Effector memory CD4-positive, alpha-beta T cell (primary cell): ENCODE data around the gene MRC2.
"Not testable (repeated sequence)": the region's sequence is repeated elsewhere in the genome, so short reads cannot be mapped to it uniquely, and the experiment has no call there.

ENCODE experiments used
- DNase-seq, 3 donors: peaks; one replicate each; pipeline ENCODE4 v3.0.0-alpha.2; 2020
- H3K27ac ChIP-seq: 2 replicates; pipeline ENCODE4 v1.7.0; 2013; ENCODE audit warnings: mild to moderate bottlenecking, low read length, moderate library complexity; ENCODE audit not compliant: insufficient read depth, poor library complexity, severe bottlenecking
- H3K27me3 ChIP-seq: replicated peaks from 2 replicates; pipeline ENCODE4 v1.7.0; 2013; ENCODE audit warnings: mild to moderate bottlenecking, low read length; ENCODE audit not compliant: insufficient read depth, control insufficient read depth, poor library complexity, severe bottlenecking
- H3K36me3 ChIP-seq: 2 replicates; pipeline ENCODE4 v1.7.0; 2013; ENCODE audit warnings: mild to moderate bottlenecking, low read length, moderate library complexity; ENCODE audit not compliant: control insufficient read depth, insufficient read depth
- H3K4me1 ChIP-seq: 2 replicates; pipeline ENCODE4 v1.7.0; 2013; ENCODE audit warnings: low read length, mild to moderate bottlenecking; ENCODE audit not compliant: control insufficient read depth, insufficient read depth, poor library complexity, severe bottlenecking
- H3K4me3 ChIP-seq: 2 replicates; pipeline ENCODE4 v1.7.0; 2013; ENCODE audit warnings: low read length, low read depth, mild to moderate bottlenecking; ENCODE audit not compliant: insufficient read depth, poor library complexity, severe bottlenecking
- H3K9me3 ChIP-seq: 2 replicates; pipeline ENCODE4 v1.7.0; 2013; ENCODE audit warnings: mild to moderate bottlenecking, low read length, moderate library complexity; ENCODE audit not compliant: control insufficient read depth

MRC2 gene

DNA sequence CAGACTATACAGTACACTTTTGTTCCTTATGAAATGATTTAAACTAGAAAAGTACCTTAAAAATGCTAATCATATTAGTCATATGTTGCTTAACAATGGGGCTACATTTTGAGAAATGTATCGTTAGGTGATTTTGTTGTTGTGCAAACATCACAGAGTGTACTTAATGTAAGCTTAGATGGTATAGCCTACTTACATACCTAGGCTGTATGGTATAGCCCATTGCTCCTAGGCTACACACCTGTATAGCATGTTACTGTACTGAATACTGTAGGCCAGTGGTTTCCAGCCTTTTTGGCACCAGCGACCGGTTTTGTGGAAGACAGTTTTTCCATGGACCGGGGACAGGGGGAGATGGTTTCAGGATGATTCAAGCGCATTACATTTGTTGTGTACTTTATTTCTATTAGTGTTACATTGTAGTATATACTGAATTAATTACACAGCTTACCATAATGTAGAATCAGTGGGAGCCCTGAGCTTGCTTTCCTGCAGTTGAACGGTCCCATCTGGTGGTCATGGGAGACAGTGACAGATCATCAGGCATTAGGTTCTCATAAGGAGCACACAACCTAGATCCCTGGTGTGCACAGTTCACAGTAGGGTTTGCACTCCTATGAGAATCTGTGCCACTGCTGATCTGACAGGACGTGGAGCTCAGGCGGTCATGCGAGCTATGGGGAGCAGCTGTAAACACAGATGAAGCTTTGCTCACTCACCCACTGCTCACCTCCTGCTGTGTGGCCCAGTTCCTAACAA lies 35.0 kb upstream of the MRC2 start:
- Histone ChIP-seq H3K27ac (no peak overlapping the region), H3K4me1 (no peaks in the 10 kb centered on the region), H3K4me3 (no peak overlapping the region), H3K9me3 (no peaks in the 10 kb centered on the region), H3K27me3 (no peaks in the 10 kb centered on the region), H3K36me3 (peaks cover 34% of the 10 kb centered on the region)
- DNase-seq, result no peak

DNA sequence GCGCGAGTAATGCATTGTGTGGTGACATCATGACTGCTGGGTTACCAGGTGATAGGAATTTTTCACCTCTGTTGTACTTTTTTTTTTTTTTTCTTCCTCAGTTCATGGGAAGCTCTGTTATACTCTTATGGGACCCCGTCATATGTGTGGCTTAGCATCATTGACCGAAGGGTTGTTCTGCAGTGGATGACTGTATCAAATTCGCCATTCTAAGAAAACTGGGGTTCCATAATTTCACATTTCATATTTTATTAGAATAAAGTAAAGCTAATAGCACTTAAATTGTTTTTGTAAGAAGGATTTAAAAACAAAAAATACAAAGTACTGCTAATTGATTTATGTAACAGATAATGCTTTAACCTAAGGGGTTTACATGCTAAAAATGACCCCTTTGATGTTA lies 32.0 kb upstream of the MRC2 start:
- Histone ChIP-seq H3K9me3 (no peaks in the 10 kb centered on the region), H3K4me3 (no peak overlapping the region), H3K27me3 (no peaks in the 10 kb centered on the region), H3K4me1 (no peaks in the 10 kb centered on the region), H3K36me3 (peaks cover 42% of the 10 kb centered on the region), H3K27ac (no peak overlapping the region)
- no peak for DNase-seq

DNA sequence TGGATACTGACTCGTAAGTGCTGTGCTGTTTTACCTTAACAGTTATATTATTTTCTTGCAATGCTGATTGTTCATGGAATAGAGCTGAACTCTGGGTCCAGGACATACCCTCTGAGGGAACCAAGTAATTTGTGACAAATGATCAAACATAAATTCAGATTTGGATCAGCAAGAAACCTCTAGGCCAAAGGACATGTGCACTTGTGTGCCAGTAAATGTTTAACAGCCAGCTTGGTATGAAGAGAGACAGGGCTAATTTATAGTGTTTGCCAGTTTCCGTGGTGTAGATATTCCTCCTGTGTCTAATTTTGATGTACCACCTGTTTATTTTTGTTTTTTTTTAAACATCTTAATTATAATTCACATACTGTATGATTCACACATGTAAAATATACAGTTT lies 30.8 kb upstream of the MRC2 start:
- Histone ChIP-seq H3K9me3 (no peaks in the 10 kb centered on the region), H3K27me3 (no peaks in the 10 kb centered on the region), H3K36me3 (peaks cover 50% of the 10 kb centered on the region)

GRCh38 chr17:62597150-62597549 lies 30.3 kb upstream of the MRC2 start:
- H3K4me3 ChIP-seq, result no peak overlapping the region
- no peak overlapping the region for H3K27ac ChIP-seq
- H3K36me3 ChIP-seq, result peaks cover 54% of the 10 kb centered on the region
- no peaks in the 10 kb centered on the region for H3K27me3 ChIP-seq
- H3K9me3 ChIP-seq, result no peaks in the 10 kb centered on the region
- DNase-seq, result no peak
- H3K4me1 ChIP-seq, result no peaks in the 10 kb centered on the region

More for the DNA sequence above, 30.8 kb upstream of the MRC2 start:
- H3K4me3 ChIP-seq, result no peak overlapping the region
- H3K4me1 ChIP-seq, result no peaks in the 10 kb centered on the region
- DNase-seq, result no peak
- H3K27ac ChIP-seq, result no peak overlapping the region

DNA sequence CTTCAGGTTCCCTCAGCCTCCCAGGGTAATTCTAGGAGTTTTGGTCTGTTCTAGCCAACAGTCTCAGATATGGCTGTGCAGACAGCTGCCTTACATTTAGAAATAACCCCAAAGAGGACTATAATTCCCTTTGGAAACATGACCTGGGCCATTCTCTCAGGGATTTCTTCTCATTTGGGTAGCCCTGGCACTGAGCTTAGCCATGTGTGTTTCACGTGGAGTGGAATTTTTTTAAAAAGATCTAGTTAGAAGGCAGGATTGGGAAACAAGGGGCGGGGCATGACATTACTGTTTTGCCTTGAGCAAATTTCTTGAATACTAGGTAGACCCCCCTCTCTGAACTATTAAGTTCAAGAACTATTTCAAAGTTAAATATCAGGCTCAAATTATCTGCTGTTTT lies 29.6 kb upstream of the MRC2 start:
- H3K9me3 ChIP-seq, result no peaks in the 10 kb centered on the region
- H3K4me1 ChIP-seq, result no peaks in the 10 kb centered on the region
- H3K27me3 ChIP-seq, result no peaks in the 10 kb centered on the region
- DNase-seq, result no peak
- H3K36me3 ChIP-seq, result peaks cover 62% of the 10 kb centered on the region
- no peak overlapping the region for H3K4me3 ChIP-seq
- H3K27ac ChIP-seq, result no peak overlapping the region

- H3K27me3 ChIP-seq, result no peaks in the 10 kb centered on the region
- no peak overlapping the region for H3K27ac ChIP-seq
- H3K36me3 ChIP-seq, result peaks cover 69% of the 10 kb centered on the region
- H3K9me3 ChIP-seq, result no peaks in the 10 kb centered on the region
- no peaks in the 10 kb centered on the region for H3K4me1 ChIP-seq
- DNase-seq, result no peak
- no peak overlapping the region for H3K4me3 ChIP-seq
Observed at GRCh38 chr17:62599964-62600657, 27.4 kb upstream of the MRC2 start.

- H3K9me3 ChIP-seq, result no peaks in the 10 kb centered on the region
- no peaks in the 10 kb centered on the region for H3K27me3 ChIP-seq
- peaks cover 65% of the 10 kb centered on the region for H3K36me3 ChIP-seq
- H3K27ac ChIP-seq, result no peak overlapping the region
- no peaks in the 10 kb centered on the region for H3K4me1 ChIP-seq
- H3K4me3 ChIP-seq, result no peak overlapping the region
- no peak for DNase-seq
Observed at GRCh38 chr17:62600805-62601204, 26.7 kb upstream of the MRC2 start.

DNA sequence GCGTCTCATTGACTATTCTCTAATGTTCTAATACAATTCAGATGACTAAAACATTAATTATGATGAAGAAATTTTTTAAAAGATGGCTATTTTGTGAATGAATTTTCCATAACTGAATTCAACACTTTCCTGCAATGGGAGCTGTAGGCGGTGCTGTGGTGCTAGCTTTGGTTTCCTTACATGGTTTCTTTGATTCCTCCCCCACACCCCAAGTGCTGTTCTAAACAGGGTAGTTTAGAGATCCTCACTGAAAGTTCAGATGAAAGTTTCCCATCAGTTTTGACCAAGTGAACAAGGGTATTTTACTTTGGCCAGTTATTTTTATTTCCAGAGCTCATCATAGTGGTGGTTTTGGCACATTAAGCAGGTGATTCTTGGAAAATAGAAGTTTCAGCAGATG lies 26.0 kb upstream of the MRC2 start:
- Histone ChIP-seq H3K27ac (no peak overlapping the region), H3K9me3 (no peaks in the 10 kb centered on the region), H3K4me3 (no peak overlapping the region), H3K36me3 (peaks cover 65% of the 10 kb centered on the region), H3K27me3 (no peaks in the 10 kb centered on the region), H3K4me1 (no peaks in the 10 kb centered on the region)
- DNase-seq, result no peak

GRCh38 chr17:62603783-62604182 lies 23.7 kb upstream of the MRC2 start:
- not testable (repeated sequence) for H3K27me3 ChIP-seq, H3K9me3 ChIP-seq
- peaks cover 60% of the 10 kb centered on the region for H3K36me3 ChIP-seq

DNA sequence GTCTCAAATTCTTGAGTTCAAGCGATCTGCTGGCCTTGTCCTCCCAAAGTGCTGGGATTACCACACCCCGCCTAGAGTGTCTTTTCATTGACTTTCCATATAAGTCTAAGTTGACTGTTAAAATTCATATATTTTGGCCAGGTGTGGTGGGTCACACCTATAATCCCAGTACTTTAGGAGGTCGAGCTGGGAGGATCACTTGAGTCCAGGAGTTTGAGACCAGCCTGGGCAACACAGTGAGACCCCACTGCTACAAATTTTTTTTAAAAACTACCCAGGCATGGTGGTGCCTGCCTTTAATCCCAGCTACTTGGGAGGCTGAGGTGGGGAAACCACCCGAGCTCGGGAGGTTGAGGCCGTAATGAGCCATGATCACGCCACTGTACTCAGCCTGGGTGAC lies 21.9 kb upstream of the MRC2 start:
- DNase-seq, result no peak
- no peaks in the 10 kb centered on the region for H3K9me3 ChIP-seq
- no peak overlapping the region for H3K4me3 ChIP-seq
- H3K27ac ChIP-seq, result no peak overlapping the region
- H3K27me3 ChIP-seq, result no peaks in the 10 kb centered on the region
- peaks cover 62% of the 10 kb centered on the region for H3K36me3 ChIP-seq
- H3K4me1 ChIP-seq, result no peaks in the 10 kb centered on the region

More at GRCh38 chr17:62603783-62604182, 23.7 kb upstream of the MRC2 start:
- H3K27ac ChIP-seq, H3K4me1 ChIP-seq, DNase-seq, H3K4me3 ChIP-seq: not testable (repeated sequence)
